GM04504 (cell line): Measurements from ENCODE around the gene PDE10A.
A peak's percentile ranks its signal among the peaks of the same experiment; 100 is the strongest.
"Not testable (repeated sequence)": the region's sequence is repeated elsewhere in the genome, so short reads cannot be mapped to it uniquely, and the experiment has no call there.

Experiments
- DNase-seq: peaks from one replicate; pipeline ENCODE4 v3.0.0-alpha.2; 2012; ENCODE audit warnings: low read depth

Gene PDE10A

DNA sequence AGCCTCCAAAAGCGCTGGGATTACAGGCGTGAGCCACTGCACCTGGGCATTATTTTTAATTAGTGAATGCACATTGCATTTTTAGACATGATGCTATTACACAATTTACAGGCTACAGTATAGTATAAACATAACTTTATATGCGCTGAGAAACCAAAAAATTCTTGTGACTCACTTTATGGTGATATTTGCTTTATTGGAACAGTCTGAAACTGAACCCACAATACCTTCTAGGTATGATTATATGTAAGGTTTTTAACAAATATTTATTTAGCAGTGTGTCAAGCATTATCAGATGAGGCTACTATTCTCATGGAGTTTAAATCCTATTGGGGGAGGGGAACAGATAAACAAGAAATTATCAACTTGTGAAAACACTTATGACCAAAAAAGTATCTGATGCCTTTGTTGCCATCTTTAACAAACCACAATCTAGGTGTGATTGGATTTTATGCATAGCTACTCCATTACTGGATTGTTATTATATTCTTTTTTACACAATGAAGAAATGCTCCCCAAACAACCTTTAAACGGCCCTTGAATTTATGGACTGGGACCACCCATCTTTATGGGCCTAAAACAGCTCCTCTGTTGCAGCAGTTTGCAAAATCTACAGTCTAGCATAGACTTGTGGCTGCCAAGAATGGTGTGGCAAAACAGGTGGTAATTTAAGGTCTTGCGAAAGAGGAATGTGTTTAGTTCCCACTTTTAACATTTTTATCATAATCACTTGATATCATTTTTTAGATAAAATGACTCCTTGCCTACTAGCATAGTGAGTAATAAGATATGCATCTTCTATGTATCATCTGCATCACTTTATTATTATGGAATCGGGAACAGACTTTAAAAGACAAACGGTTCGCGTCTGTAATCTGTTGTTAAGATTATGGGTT is 194.5 kb downstream of the PDE10A start:
- no peak for DNase-seq

DNA sequence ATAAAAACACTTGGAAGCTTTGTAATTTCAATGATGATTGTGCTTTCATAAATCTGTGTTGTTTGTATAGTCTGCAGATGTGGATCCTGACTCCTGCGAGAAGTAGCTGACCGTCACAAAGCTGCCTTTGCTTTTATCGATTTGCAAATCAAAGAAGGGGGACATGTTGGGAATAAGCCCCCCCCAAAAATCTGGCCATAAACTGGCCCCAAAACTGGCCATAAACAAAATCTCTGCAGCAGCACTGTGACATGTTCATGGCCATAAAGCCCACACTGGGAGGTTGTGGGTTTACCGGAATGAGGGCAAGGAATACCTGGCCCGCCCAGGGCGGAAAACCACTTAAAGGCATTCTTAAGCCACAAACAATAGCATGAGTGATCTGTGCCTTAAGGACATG is 199.5 kb downstream of the PDE10A start:
- DNase-seq = not testable (repeated sequence)

DNA sequence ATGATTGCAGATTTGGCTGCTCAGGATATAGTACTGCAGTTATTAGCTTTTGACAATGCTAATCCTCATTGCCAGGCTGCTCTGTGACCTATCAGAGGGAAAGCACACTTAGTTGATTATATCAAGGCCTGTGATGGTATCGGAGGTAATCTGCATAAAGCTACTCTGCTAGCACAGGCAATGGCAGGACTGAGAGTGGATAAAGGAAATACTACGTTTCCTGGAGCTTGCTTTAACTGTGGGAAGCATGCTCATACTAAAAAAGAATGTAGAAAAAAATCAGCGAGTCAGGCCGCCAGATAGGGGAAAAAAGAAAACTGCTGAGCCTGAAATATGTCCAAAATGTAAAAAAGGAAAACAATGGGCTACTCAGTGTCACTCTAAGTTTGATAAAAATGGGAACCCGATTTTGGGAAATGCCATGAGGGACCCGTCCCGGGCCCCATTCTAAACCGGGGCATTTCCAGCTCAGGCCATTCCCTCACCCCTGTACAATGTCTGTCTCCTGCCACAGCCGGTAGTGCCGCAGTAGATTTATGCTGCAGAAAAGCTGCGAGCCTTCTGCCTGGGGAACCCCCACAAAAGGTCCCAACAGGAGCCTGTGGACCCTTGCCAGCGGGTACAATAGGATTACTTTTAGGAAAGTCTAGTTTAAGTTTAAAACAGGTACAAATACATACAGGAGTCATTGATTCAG is 203.3 kb downstream of the PDE10A start:
- DNase-seq = not testable (repeated sequence)

DNA sequence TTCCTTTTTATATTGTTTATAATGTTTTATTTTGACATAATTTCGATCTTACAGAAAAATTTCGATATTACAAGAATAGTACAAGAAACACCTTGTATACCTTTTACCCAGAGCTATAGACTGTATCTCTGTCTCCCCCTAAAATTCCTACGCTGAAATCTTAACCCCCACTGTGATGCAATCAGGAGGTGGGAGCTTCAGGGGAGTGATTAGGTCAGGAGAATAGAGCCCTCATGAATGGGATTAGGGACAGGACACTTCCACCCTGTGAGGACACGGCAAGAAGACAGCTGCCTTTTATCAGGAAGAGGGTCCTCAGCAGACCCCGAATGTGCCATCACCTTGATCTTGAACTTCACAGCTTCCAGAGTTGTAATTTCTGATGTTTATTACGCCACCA is 204.9 kb downstream of the PDE10A start:
- no peak for DNase-seq

DNA sequence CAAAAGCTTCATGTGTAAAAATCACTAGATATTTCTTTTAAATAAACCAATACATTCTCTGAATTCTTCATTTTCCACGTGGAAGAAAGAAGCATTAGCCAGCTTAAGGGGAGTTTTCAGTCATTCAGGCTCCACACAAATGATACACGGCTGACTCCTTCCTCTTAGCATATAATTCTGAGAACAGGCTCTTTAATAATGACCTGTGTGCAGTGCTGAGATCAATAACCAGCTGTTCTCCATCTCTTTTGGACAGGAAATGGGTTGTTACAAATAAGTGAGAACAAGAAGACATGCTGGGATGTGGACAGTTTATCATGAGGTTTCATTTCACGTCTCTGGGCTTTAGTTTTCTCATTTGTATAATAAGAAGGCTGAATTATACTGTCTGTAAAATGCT is 206.8 kb downstream of the PDE10A start:
- DNase-seq = no peak

DNA sequence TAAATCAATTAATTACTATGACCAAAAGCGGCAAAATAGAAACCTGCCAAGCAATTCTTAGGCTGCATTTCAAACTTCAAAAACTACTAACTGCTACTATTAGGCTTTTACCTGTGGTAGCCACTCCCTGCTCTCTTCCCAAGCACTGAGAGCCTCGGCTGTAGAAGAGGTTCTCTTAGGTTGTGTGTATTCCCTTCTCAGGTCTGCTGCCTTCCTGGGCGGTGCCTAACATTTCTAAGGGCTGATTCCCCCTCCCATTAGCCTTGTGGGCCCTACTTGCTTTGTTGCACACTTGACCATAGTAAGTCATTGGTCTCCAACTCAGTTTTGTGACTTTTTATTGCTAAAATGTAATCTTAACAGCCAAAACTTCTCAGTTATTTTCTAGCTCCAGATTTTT is 207.6 kb downstream of the PDE10A start:
- DNase-seq = no peak

DNA sequence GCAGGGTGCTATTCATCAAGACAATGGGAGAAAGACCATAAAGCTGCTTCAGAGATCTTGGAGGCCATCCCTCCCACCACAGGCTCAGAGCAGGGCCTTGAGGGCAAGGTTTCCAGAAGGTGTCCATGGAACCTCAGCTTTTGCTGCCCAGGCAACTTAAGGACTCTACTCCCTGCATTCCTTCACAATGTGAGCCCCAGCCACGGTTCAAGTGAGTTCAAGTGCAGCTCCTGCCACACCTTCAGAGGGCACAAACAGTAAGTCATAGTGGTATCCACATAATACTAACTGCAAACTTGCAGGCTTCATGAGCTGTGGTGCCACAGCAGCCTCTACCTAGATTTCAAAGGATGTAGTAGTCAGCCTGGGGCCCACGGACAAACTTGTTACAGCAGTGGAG is 209.6 kb downstream of the PDE10A start:
- DNase-seq = no peak

DNA sequence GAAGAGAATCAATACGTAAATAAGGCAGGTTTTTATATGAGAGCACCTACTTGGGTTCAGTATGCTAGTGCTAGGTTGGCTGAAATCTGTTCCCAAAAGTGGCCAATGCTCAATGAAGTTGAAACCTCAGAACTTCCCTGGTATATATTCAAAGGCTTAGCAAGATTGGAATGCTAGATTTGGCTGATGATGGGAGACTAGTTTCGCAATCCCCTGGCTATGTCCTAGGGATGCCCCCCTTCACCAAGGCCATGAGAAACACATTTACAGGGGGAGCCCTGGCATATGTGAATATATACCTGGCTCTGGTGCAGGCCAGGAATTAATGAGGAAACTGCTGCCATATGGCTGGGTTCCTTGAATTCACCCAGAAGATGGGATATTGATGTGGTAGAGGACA is 211.2 kb downstream of the PDE10A start:
- no peak for DNase-seq

DNA sequence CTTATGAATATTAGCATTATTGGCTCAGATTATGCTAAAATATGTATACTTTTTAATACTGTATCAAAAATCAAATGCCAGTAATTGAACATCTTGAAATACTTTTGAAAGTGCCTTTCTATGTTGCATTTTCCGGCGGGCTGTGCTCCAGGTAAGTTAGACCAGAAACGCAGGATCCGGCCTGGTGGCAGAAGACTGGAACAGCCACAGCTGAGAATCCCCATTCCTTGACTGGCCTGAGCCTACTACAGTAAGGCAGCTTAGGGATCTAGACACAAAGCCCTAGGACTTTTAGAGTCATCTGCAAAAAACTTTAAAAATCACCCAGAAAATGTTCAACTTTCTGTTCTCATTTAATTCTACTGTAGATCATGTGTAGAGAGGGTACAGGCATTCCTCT is 214.8 kb downstream of the PDE10A start:
- DNase-seq = no peak

DNA sequence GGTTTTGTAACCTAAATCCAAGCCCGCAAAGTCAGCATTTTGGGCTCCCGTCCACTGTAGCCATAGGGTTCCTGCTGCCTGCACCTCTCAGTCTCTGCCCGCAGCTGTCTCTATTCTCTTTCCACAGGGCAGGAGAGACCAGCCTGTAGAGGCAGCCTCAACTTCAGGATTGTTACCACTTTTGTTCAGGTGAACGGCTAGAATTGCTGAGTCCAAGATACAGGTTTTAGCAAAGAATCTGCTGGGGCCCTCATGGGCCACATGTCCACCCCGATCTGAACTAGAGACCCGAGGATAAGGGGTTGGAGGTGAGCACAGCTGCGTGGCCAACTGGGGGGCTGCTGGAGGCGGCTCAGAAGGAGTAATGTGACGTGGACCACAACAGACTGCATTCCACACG is 215.9 kb downstream of the PDE10A start:
- DNase-seq = no peak

DNA sequence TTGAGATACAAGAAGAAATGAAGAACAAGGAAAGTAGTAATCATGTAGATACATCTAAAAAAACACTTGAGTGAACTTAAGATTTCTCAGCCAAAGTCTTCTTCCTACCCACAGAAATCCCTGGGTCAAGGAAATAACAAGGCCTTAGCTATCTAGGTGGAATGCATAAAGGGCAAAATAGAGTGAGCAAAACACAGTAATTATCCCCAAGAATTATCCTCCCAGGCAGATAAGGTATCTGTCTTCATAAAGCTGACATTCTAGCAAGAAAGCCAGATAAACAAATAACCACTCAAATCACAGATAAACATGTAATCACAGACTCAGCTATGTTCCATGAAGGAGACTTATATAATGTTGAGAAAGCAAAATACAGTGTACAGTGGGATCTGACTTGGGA is 216.7 kb downstream of the PDE10A start:
- DNase-seq = no peak

DNA sequence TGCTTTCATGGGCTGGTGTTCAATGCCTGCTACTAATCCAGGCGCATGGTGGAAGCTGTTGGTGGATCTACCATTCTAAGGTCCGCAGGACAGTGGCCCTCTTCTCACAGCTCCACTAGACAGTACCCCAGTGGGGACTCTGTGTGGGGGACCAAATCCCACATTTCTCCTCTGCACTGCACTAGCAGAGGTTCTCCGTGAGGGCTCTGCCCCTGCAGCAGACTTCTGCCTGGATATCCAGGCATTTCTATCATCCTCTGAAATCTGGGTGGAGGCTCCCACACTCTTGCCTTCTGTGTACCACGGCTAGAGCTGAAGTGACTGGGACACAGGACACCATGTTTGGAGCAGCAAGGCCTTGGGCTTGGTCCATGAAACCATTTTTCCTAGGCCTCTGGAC is 219.6 kb downstream of the PDE10A start:
- no peak for DNase-seq

DNA sequence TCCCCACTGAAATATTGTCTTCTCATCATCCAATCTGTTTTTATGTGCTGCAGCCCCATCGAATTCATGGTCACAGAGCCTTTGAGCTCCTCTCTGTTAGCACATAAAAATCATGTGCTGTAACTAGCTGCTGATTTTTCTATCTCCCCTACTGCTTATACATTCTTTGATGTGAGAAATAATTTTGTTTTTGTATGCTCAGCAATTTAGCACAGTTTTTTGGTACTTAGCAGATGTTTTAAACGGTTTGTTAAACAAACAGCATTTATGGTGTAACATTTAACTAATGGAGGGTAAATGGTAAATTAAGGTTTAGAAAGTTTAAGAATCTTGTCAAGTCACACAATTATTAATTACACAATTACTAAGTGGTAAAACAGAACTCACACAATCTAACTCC is 221.9 kb downstream of the PDE10A start:
- no peak for DNase-seq

DNA sequence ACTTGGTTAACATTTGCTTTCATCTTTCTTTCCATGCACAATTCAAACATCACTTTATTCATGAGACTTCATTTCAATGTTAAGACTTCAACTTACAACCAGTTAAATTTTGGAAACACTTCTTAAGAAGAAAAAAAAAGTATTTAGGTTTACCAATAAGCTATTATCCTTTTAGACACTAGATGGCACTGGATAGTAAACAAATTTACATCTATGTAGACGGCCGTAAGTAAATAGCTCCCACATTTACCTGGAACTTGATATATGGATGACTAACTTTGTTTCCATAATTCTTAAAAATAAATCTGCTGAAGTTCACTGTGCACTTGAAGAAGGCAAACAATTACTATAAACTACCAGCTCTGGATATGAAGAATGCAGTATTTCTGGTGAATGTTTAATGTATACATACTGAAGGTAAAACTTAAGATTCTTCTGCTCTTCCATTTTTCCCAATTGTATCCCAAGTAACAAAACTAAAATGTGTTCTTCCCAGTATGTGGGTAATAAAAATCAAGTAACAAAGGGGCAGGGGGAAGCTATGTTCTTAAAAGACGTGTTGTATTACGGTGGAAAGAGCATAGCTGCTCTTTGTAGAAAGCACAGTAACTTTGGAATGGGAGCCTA is 223.0 kb downstream of the PDE10A start:
- peak; percentile 3 for DNase-seq

DNA sequence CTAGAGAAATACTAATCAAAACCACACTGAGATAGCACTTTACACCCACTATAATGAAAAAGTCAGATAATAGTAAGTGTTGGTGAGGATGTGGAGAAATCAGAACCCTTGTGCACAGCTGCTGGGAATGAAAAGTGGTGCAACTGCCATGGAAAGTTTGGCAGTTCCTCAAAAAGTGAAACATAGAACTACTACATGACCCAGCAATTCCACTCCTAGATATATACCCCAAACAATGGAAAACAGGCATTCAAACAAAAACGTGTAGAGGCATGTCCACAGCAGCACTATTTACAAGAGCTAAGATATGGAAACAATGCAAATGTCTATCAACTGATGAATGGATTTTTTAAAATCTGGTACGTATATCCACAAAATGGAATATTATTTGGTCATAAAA is 236.1 kb downstream of the PDE10A start:
- no peak for DNase-seq

DNA sequence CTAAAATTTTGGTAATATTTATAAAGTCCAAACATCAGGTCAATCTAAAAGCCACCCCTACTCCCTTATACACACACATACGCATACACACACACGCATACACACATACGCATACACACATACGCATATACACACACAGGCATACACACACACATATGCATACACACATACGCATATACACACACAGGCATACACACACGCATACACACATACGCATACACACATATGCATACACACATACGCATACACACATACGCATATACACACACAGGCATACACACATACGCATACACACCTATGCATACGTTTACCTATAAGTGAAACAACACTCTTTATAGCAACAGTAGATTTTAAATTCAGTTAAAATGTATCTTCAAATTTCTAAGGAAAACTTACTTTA is 240.8 kb downstream of the PDE10A start:
- DNase-seq = no peak

DNA sequence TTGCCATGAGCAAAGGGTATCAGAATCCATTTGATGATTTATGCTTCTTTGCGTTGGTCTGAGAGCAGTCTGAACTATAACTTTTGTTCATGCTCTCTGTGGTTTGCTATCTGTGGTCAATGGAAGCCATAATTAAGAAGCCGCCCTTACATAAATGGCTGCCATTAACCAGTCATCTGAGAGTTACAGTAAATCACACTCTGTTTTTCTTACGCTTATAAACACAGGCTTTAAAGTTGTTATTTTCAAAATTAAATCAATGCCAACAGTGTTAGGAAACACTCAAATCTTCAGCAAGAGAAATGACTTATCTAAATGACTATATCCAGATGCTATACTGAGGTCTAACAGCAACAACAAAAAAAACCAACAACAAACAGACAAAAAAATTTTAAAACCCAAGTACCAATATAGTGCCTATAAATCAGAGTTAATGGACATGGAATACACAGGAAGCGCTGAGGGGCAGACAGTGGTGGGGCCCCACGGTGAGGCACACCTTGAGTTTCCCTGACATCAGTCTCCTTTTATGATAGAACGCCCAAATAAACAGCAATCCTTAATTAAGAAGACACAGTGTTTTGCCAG is 245.7 kb downstream of the PDE10A start:
- no peak for DNase-seq

DNA sequence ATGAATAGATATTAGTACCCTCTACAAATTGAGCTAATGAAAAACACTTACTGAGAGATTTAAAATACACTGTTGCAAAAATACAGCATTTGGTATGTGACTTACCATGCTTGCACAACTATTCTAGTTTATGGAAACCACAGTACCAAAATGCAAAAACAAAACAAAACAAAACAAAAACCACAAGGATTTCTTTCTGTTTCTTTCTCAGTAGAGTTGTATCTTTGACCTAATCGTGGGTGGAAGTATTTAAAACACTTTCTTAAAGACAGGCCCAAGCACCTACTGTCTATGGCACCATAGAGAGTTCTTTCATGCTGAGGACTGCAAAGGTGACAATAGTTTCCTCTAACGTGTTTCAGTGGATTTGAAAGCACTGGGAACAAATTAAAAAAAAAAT is 258.3 kb downstream of the PDE10A start:
- no peak for DNase-seq

DNA sequence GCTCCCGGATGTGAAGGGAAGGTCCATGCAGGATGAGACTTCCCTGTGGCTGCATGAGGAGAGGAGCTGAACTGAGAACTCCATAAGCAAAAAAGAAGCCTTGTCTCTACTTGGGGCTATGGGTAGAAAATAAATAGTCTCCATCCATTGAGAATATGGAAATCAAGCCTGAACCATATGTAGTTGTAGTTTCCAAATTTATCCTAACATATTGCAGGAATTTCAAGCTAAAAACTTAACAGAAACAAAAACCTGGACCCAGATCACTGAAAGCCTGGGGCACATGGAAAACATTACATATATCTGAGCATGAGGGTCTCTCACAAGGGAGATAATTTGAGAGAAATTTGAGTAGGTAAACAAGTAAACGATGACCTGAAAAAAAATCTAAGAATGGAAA is 258.7 kb downstream of the PDE10A start:
- DNase-seq = no peak

DNA sequence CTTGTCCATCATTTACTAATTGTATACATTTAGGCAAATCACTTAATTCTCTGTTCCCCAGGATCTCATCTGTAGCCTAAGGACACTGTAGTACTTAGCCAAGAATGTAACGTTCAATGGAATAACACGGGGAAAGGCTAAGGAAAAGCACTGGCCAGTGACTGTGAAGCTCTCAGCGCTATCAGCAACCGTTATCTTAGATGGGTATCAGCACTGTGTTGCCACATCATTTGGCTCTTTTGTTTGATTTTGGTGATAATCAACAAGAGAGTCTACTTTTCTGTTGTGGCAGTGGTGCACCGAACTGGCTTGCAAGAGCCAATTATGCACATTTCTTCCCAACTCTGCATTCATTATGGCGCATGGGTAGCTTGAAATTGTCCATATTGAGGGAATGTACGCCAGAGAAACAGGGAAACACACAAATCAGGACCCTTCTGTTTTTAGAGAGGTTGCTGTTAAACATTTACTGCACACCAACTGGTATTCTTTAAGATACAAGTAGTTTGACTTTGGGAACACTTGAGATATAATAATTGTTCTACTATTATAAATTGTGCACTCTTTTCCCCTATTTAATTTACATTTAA is 259.9 kb downstream of the PDE10A start:
- DNase-seq = no peak

DNA sequence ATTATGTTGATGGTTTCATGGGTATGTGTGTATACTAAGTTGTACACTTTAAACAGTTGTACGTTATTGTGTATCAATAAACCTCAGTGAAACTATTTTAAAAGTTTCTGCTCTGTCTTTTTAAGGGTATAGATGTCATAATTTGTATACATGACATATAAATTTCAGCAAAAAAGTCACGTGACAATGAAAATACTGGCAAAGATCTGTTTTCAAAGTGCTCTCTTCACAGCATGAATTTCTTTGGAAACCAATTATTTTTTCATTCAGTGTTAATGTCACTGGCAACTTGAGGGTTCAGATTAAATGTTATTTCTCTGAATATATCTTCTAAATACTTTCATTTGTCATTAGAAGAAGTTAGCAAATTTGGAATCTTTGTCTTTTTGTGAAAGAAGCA is 261.9 kb downstream of the PDE10A start:
- DNase-seq = no peak

DNA sequence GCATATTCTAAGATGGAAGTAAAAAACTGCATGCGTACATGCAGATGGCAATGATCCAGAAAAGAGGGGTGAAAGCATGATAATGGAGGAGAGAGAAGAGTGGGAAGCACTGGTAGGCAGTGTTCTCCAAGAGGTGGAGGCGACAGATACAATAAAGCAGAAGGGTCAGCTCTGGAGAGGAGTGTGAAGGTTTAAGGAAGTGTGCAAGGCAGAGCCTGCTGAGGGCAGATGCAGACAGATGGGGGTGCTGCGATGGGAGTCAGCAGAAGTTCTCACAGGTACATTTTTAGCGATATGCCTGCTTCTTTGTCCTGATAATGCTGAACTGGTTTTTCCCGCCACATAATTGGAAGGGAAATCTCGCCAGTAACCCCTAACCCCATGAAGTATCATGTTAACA is 272.6 kb downstream of the PDE10A start:
- no peak for DNase-seq
